ENCODE data around the gene TENT5C. TPM values are rescaled to one million over a fixed set of nuclear protein-coding genes. Genes with fewer than 3 reads are reported as not detected.

The TENT5C gene
- total and polyA plus RNA-seq, 9 of the 15 experiments (the other 6 are each of a cell fraction or from before 2014, with no cell fraction given): 1.8 to 7.7 (median 4.0) TPM

GRCh38 chr1:117564227-117565075 lies 41.4 kb upstream of the TENT5C start (continued):
- no peak for TF ChIP-seq MAFG (tag; conservative IDR thresholded peaks at IDR 0.05)
- TF ChIP-seq TOE1 (IDR thresholded peaks at IDR 0.05; ENCODE audit: borderline replicate concordance): peak; percentile 75; the same call in 1 of the 2 replicates
- no peak for TF ChIP-seq TOE1 (CRISPR knock-in tag; IDR thresholded peaks at IDR 0.05; ENCODE audit: borderline replicate concordance, low read depth)
- TF ChIP-seq PTRF (tag; IDR thresholded peaks at IDR 0.05): no peak
- no peak for TF ChIP-seq CEBPG (CRISPR knock-in tag; IDR thresholded peaks at IDR 0.05)
- TF ChIP-seq CEBPG (tag; conservative IDR thresholded peaks at IDR 0.05 in 1 of 2, IDR thresholded peaks at IDR 0.05 in 1 of 2): peak; percentile 69 to 71; a peak in 2 of 4 replicates
- no peak for TF ChIP-seq MCM3 (IDR thresholded peaks at IDR 0.05)
- TF ChIP-seq U2AF1 (optimal IDR thresholded peaks at IDR 0.05; ENCODE audit: low read depth, low read length): no peak
- TF ChIP-seq DPF2 (IDR thresholded peaks at IDR 0.05): no peak
- TF ChIP-seq USF2 (CRISPR knock-in tag; IDR thresholded peaks at IDR 0.05): peak; percentile 67
- peak; percentile 70 for TF ChIP-seq HCFC1 (IDR thresholded peaks at IDR 0.05; ENCODE audit: low read depth, low read length)
- TF ChIP-seq SLC30A9 (CRISPR knock-in tag; IDR thresholded peaks at IDR 0.05): no peak
- peak in 1 of 2 experiments; percentile 18; a peak in 1 of 4 replicates for TF ChIP-seq KDM1A (IDR thresholded peaks at IDR 0.05)
- peak; percentile 28; the same call in 1 of the 2 replicates for TF ChIP-seq NR2C1 (IDR thresholded peaks at IDR 0.05)
- peak; percentile 52 for TF ChIP-seq NR2C1 (tag; IDR thresholded peaks at IDR 0.05)
- no peak for TF ChIP-seq PML (IDR thresholded peaks at IDR 0.05; ENCODE audit: low read length)
- peak in 1 of 2 experiments; percentile 39; a peak in 1 of 4 replicates for TF ChIP-seq ETV6 (IDR thresholded peaks at IDR 0.05; ENCODE audit: borderline replicate concordance in 1 of 2, low read depth in 2 of 2, low read length in 1 of 2)
- TF ChIP-seq ETV6 (CRISPR knock-in tag; IDR thresholded peaks at IDR 0.05; ENCODE audit: borderline replicate concordance): no peak
- peak; percentile 26; the same call in 1 of the 2 replicates for TF ChIP-seq ESRRA (IDR thresholded peaks at IDR 0.05; ENCODE audit: borderline replicate concordance, low read depth)
- no peak for TF ChIP-seq NCOA1 (IDR thresholded peaks at IDR 0.05; ENCODE audit: low read depth)
- no peak for TF ChIP-seq PHF21A (IDR thresholded peaks at IDR 0.05; ENCODE audit: borderline replicate concordance, low read depth)
- no peak for TF ChIP-seq ID3 (CRISPR knock-in tag; IDR thresholded peaks at IDR 0.05)
- TF ChIP-seq ID3 (tag; IDR thresholded peaks at IDR 0.05): peak; percentile 65
- TF ChIP-seq TEAD4 (IDR thresholded peaks at IDR 0.05; ENCODE audit: low read length): peak; percentile 51; the same call in 1 of the 2 replicates
- TF ChIP-seq TEAD4 (CRISPR knock-in tag; IDR thresholded peaks at IDR 0.05; ENCODE audit: borderline replicate concordance): no peak
- TF ChIP-seq, protein P1, sequence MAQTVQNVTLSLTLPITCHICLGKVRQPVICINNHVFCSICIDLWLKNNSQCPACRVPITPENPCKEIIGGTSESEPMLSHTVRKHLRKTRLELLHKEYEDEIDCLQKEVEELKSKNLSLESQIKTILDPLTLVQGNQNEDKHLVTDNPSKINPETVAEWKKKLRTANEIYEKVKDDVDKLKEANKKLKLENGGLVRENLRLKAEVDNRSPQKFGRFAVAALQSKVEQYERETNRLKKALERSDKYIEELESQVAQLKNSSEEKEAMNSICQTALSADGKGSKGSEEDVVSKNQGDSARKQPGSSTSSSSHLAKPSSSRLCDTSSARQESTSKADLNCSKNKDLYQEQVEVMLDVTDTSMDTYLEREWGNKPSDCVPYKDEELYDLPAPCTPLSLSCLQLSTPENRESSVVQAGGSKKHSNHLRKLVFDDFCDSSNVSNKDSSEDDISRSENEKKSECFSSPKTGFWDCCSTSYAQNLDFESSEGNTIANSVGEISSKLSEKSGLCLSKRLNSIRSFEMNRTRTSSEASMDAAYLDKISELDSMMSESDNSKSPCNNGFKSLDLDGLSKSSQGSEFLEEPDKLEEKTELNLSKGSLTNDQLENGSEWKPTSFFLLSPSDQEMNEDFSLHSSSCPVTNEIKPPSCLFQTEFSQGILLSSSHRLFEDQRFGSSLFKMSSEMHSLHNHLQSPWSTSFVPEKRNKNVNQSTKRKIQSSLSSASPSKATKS (CRISPR knock-in tag; IDR thresholded peaks at IDR 0.05): no peak
- 0 out of 2 replicates have a peak, but pooled peaks have one; percentile 7 for TF ChIP-seq CREB1 (IDR thresholded peaks at IDR 0.05)
- no peak for TF ChIP-seq CREB1 (CRISPR knock-in tag; IDR thresholded peaks at IDR 0.05)

Data from K562 (cell line).